GM19467 (cell line): ENCODE data around the gene C16orf78.

ENCODE experiments used
- ATAC-seq: cut with Tn5 transposase; IDR thresholded peaks from one replicate; pipeline ENCODE4 v1.9.1; 2021; ENCODE audit warnings: mild to moderate bottlenecking, moderate library complexity; ENCODE audit not compliant: unreplicated experiment

Gene C16orf78

GRCh38 chr16:49373504-49373903 lies at the start of gene C16orf78:
TSS of gene C16orf78 (plus strand) at chr16:49373804. CDS start at chr16:49373940, 136 bp downstream.
- no peak for ATAC-seq

- no peak for ATAC-seq
These were observed 48.9 kb upstream of the C16orf78 start for GRCh38 chr16:49324703-49325102.

GRCh38 chr16:49327466-49327865 lies 46.1 kb upstream of the C16orf78 start:
- no peak for ATAC-seq

GRCh38 chr16:49328325-49328724 lies 45.3 kb upstream of the C16orf78 start:
- no peak for ATAC-seq

- ATAC-seq = no peak
These were observed 42.9 kb upstream of the C16orf78 start for GRCh38 chr16:49330562-49331201.

GRCh38 chr16:49332589-49333258 lies 40.9 kb upstream of the C16orf78 start:
- no peak for ATAC-seq

GRCh38 chr16:49333259-49333597 lies 40.4 kb upstream of the C16orf78 start:
- ATAC-seq = no peak

- no peak for ATAC-seq
These were observed 37.8 kb upstream of the C16orf78 start for GRCh38 chr16:49335828-49336227.

GRCh38 chr16:49336581-49336980 lies 37.0 kb upstream of the C16orf78 start:
- ATAC-seq = no peak

- ATAC-seq = no peak
These were observed 35.7 kb upstream of the C16orf78 start for GRCh38 chr16:49337814-49338350.

- no peak for ATAC-seq
These were observed 34.9 kb upstream of the C16orf78 start for GRCh38 chr16:49338611-49339265.

- no peak for ATAC-seq
These were observed 33.1 kb upstream of the C16orf78 start for GRCh38 chr16:49340466-49340865.

- ATAC-seq = no peak
These were observed 31.9 kb upstream of the C16orf78 start for GRCh38 chr16:49341706-49342105.

- no peak for ATAC-seq
These were observed 31.0 kb upstream of the C16orf78 start for GRCh38 chr16:49342336-49343265.

GRCh38 chr16:49343291-49343690 lies 30.3 kb upstream of the C16orf78 start:
- no peak for ATAC-seq

GRCh38 chr16:49344401-49344800 lies 29.2 kb upstream of the C16orf78 start:
- ATAC-seq = no peak

- no peak for ATAC-seq
These were observed 27.8 kb upstream of the C16orf78 start for GRCh38 chr16:49345829-49346228.

- ATAC-seq = no peak
These were observed 27.1 kb upstream of the C16orf78 start for GRCh38 chr16:49346459-49346858.

GRCh38 chr16:49347476-49347875 lies 26.1 kb upstream of the C16orf78 start:
- no peak for ATAC-seq

- ATAC-seq = no peak
These were observed 25.0 kb upstream of the C16orf78 start for GRCh38 chr16:49348408-49349176.
